ENCODE data around the gene PLEKHH2. TPM values are rescaled to one million over a fixed set of nuclear protein-coding genes. Genes with fewer than 3 reads are reported as not detected.

PLEKHH2 gene
- total RNA-seq = 10 to 100 TPM in 1 of 2 donors, 1 to 10 TPM in 1; 5.6 to 10.4 TPM

GRCh38 chr2:43637030-43637803 lies at the start of gene PLEKHH2:
Gene PLEKHH2 (plus strand): TSS chr2:43637260. CDS start chr2:43644674, 7,414 bp downstream.
- intact Hi-C loops (cut with DNase I) = no loop called here
- no peaks in the 10 kb centered on the region for H3K27me3 ChIP-seq
- ATAC-seq (peak; percentile 96), DNase-seq (peak; percentile 88 to 92 (median 90))
- peaks cover 25% of the 10 kb centered on the region for H3K4me1 ChIP-seq
- TF ChIP-seq POLR2A (IDR thresholded peaks at IDR 0.05) = peak; percentile 54 to 75 (median 74)
- TF ChIP-seq CTCF (IDR thresholded peaks at IDR 0.05) = no peak
- H3K36me3 ChIP-seq (replicated peaks in 1 of 2; ENCODE audit: insufficient read depth in 1 of 2, low read depth in 2 of 2) = no peaks in the 10 kb centered on the region
- H3K4me3 ChIP-seq = peak within 1 kb of the TSS; percentile 61 to 75
- H3K27ac ChIP-seq = peak within 1 kb of the TSS; percentile 42 to 75 (median 63)
- 0 to 2% methylated on average over 5 to 75 of the region's 75 CpGs for WGBS, 2 donors
- no peaks in the 10 kb centered on the region for H3K9me3 ChIP-seq

GRCh38 chr2:43592443-43592842 lies 44.6 kb upstream of the PLEKHH2 start:
- no peak overlapping the region for H3K4me3 ChIP-seq
- H3K4me1 ChIP-seq = peaks cover 11% of the 10 kb centered on the region
- no peaks in the 10 kb centered on the region for H3K27me3 ChIP-seq
- H3K36me3 ChIP-seq (replicated peaks in 1 of 2; ENCODE audit: insufficient read depth in 1 of 2, low read depth in 2 of 2) = peaks cover 0 to 12% of the 10 kb centered on the region in 2 donors
- intact Hi-C loops (cut with DNase I) = no loop called here
- ATAC-seq (no peak), DNase-seq (no peak)
- no peaks in the 10 kb centered on the region for H3K9me3 ChIP-seq
- TF ChIP-seq POLR2A (IDR thresholded peaks at IDR 0.05) (no peak), CTCF (IDR thresholded peaks at IDR 0.05) (no peak)
- H3K27ac ChIP-seq = no peak overlapping the region

- intact Hi-C loops (cut with DNase I) = no loop called here
- ATAC-seq = no peak
- WGBS, 2 donors = 74 to 80% methylated on average over 3 of the region's 3 CpGs
These were observed 43.8 kb upstream of the PLEKHH2 start for GRCh38 chr2:43593254-43593653.

GRCh38 chr2:43594875-43595274 lies 42.2 kb upstream of the PLEKHH2 start:
- H3K27ac ChIP-seq = no peak overlapping the region
- ATAC-seq = no peak

More at GRCh38 chr2:43593254-43593653, 43.8 kb upstream of the PLEKHH2 start:
- Histone ChIP-seq H3K27ac (no peak overlapping the region), H3K4me1 (peaks cover 11% of the 10 kb centered on the region), H3K9me3 (no peaks in the 10 kb centered on the region), H3K27me3 (no peaks in the 10 kb centered on the region), H3K4me3 (no peak overlapping the region), H3K36me3 (replicated peaks in 1 of 2; ENCODE audit: insufficient read depth in 1 of 2, low read depth in 2 of 2) (peaks cover 0 to 10% of the 10 kb centered on the region in 2 donors)
- DNase-seq = no peak
- no peak for TF ChIP-seq CTCF (IDR thresholded peaks at IDR 0.05)
- TF ChIP-seq POLR2A (IDR thresholded peaks at IDR 0.05) = no peak

More at GRCh38 chr2:43594875-43595274, 42.2 kb upstream of the PLEKHH2 start:
- no peak overlapping the region for H3K4me3 ChIP-seq
- no peaks in the 10 kb centered on the region for H3K27me3 ChIP-seq
- no peak for DNase-seq
- no peak for TF ChIP-seq CTCF (IDR thresholded peaks at IDR 0.05)
- peaks cover 0 to 4% of the 10 kb centered on the region in 2 donors for H3K36me3 ChIP-seq (replicated peaks in 1 of 2; ENCODE audit: insufficient read depth in 1 of 2, low read depth in 2 of 2)
- peaks cover 11% of the 10 kb centered on the region for H3K4me1 ChIP-seq
- WGBS, 2 donors = 75 to 81% methylated on average over 3 of the region's 3 CpGs
- no peaks in the 10 kb centered on the region for H3K9me3 ChIP-seq
- intact Hi-C loops (cut with DNase I) = no loop called here

Measured in body of pancreas (tissue), 4 donors.